Muscle of leg (tissue), 11 donors: Measurements from ENCODE around the gene RFNG. TPM values are rescaled to one million over a fixed set of nuclear protein-coding genes. Genes with fewer than 3 reads are reported as not detected.

Source experiments
- DNase-seq: peaks from one replicate; pipeline ENCODE4 v3.0.0; 2013
- H3K27ac ChIP-seq: one replicate; pipeline ENCODE4 v1.5.1; 2013; ENCODE audit warnings: mild to moderate bottlenecking, low read length, control low read depth
- H3K27me3 ChIP-seq: one replicate; pipeline ENCODE4 v1.6.1; 2013; ENCODE audit warnings: low read length; ENCODE audit not compliant: control insufficient read depth, insufficient read depth
- H3K36me3 ChIP-seq: one replicate; pipeline ENCODE4 v1.6.1; 2013; ENCODE audit warnings: low read length; ENCODE audit not compliant: control insufficient read depth, insufficient read depth
- H3K4me1 ChIP-seq: one replicate; pipeline ENCODE4 v1.6.1; 2013; ENCODE audit warnings: low read length; ENCODE audit not compliant: control insufficient read depth, insufficient read depth
- H3K4me3 ChIP-seq: one replicate; pipeline ENCODE4 v1.5.1; 2013; ENCODE audit warnings: low read length, control low read depth
- H3K9me3 ChIP-seq: replicated peaks from 2 replicates; pipeline ENCODE4 v1.6.1; 2013; ENCODE audit warnings: low read depth, low read length; ENCODE audit not compliant: control insufficient read depth
- WGBS: methylation state at CpG from one replicate; pipeline ENCODE4 v1.1.5; 2013; ENCODE audit warnings: missing lambda C conversion rate; ENCODE audit not compliant: insufficient coverage; 5-methylcytosine and 5-hydroxymethylcytosine counted together
- polyA plus RNA-seq, 8 donors: library from polyadenylated mRNA; unstranded; fragments of 120-200 nt; gene quantifications; one replicate each; pipeline versions ENCODE4 v1.2.1 to v1.2.3, GENCODE V29; 2013; ENCODE audit warnings: inconsistent platforms in 1 of 8, low replicate concordance in 1 of 8; ENCODE audit not compliant: insufficient read length in 8 of 8, insufficient read depth in 1 of 8
- total RNA-seq: library from RNA; stranded (reverse); fragments of 120-200 nt; gene quantifications from one replicate; pipeline ENCODE4 v1.2.4, GENCODE V29; 2013

The RFNG gene
- total and polyA plus RNA-seq, 9 donors: 21.6 to 47.1 (median 31.5) TPM

- Histone ChIP-seq H3K36me3 (peaks cover 95% of the 10 kb centered on the region), H3K9me3 (no peaks in the 10 kb centered on the region), H3K27me3 (no peaks in the 10 kb centered on the region), H3K27ac (no peak overlapping the region), H3K4me1 (no peaks in the 10 kb centered on the region), H3K4me3 (no peak overlapping the region)
- DNase-seq: no peak
- 90% methylated on average over 29 of the region's 29 CpGs for WGBS
These were observed 39.1 kb upstream of the RFNG start for GRCh38 chr17:82090549-82091263.

GRCh38 chr17:82089723-82090548 lies 38.3 kb upstream of the RFNG start:
- WGBS: 83% methylated on average over 23 of the region's 29 CpGs
- Histone ChIP-seq H3K36me3 (peaks cover 95% of the 10 kb centered on the region), H3K27ac (no peak overlapping the region), H3K9me3 (no peaks in the 10 kb centered on the region), H3K27me3 (no peaks in the 10 kb centered on the region), H3K4me1 (no peaks in the 10 kb centered on the region), H3K4me3 (no peak overlapping the region)
- DNase-seq: no peak

DNA sequence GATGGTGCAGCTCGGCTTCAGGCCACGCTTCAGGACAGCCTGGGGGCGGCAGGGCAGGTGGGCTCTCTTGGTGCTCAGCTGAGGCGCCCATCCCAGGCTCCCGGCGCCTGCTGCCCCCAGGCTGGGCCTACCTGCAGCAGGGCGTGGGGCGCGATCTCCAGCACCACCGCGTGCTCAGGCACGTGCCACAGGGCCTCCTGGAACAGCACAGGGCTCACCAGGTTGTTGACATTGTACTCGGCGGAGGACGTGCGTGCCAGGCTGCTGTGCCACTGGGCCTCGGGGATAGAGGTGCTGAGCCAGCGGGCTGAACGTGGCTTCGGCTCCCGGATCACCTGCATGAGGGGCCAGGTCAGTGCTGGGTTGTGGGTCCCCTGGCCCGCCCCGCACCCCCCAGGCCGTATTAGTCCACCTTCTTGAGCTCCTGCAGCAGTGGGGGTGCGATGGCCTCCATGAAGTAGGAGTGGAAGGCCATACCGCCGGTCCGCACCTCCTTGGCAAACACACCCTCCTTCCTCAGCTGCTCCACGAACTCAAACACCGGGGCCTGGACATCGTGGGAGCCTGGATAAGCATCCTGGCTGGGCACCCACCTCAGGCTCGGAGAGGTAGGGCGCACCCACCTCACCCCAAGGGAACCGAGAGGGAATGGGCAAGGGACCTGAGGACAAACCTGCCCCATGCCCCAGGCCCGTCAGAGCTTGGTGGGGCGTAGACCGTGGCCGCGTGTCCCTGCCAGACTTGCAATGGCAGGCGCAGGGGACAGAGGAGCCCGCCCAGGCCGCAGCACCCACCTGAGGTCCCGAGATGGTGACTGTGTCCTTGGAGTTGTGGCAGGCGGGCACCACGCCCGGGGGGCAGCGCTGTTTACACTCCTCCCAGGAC lies 37.5 kb upstream of the RFNG start:
- DNase-seq: no peak
- H3K9me3 ChIP-seq: no peaks in the 10 kb centered on the region
- no peak overlapping the region for H3K4me3 ChIP-seq
- no peaks in the 10 kb centered on the region for H3K27me3 ChIP-seq
- H3K27ac ChIP-seq: no peak overlapping the region
- peaks cover 99% of the 10 kb centered on the region for H3K36me3 ChIP-seq
- no peaks in the 10 kb centered on the region for H3K4me1 ChIP-seq
- 92% methylated on average over 36 of the region's 47 CpGs for WGBS

DNA sequence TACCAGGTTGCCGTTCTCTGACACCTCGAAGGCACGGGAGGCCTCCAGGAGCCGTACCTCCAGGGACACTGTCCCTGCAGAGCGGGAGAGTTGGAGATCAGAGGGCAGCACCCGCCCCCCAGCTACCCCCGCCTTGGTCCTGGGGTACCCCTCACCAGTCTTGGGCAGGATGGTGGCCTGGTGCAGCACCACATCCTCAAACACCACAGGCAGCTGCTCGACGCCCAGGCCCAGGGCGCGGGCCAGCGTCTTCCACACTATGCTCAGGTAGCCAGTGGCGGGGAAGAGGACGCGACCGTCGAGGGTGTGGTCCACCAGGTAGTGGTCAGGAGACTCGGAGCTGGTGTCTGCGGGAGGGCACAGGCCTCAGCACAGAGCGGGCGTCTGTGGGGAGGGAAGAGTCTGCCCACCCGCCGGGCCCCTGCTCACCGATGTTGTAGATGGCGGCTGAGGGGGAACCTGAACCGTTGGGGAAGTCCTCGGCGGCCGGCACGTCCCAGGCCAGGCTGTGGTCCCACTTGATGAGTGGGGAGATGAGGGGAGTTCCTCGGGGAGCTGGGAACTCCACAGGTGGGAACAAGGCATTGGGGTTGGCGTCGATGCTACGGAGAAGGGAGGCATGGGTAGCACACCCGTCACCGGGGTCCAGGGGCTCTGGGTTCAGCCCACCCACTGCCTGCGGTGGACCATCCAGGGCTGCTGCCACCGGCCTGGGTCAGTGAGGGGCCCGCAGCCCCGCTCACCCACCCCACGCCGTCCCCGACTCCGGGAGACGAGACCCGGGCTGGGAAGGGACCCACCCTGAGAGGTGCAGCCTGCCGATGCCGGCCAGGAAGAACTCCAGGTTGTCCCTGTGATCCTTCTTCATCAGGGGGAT lies 36.6 kb upstream of the RFNG start:
- Histone ChIP-seq H3K9me3 (no peaks in the 10 kb centered on the region), H3K4me1 (no peaks in the 10 kb centered on the region), H3K27ac (no peak overlapping the region), H3K4me3 (no peak overlapping the region), H3K27me3 (no peaks in the 10 kb centered on the region), H3K36me3 (peaks cover 100% of the 10 kb centered on the region)
- WGBS: 92% methylated on average over 36 of the region's 48 CpGs
- DNase-seq: no peak

DNA sequence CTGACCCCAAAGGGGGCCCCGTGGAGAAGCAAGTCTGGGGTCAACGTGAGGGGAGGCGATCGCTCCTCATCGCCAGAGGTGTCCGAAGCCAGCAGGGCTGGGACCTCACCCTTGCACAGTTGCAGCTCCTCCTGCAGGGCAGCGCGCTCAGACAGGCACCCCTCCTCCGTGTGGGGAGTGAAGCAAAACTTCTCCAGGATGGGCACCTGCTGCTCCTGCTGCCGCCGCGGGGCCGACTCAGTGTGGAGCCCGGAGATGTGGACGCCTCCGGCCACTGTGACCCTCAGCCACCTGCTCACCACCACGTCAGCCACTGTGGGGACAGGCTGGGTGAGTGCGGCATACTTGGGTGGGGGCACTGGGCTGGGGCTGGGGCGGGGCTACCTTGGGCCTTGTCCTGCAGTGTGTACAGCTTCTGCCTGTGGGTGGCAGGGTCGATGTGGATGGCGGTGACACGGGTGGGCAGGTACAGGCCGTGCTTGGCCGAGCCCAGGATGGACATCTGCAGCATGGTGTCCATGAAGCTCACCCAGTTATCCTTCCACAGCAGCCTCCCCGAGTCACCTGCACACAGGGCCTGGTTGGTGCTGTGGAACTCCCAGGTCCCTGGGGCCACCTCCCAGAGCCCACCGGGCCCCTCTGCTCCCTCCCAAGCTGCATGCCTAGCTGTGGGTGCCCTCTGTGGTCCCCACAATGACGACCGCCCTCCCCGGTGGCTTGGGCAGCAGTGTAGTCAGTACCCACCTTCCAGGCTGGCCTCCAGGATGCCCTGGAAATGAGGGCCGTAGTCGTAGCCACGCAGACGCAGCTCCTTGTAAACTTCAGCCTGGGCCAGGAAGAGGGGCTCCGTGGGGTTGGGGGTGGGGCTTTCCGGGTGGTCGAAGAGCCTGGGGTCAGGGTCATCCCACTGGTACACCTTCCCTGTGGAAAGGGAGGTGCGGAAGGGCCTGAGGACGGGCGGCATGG lies 35.6 kb upstream of the RFNG start:
- Histone ChIP-seq H3K27me3 (no peaks in the 10 kb centered on the region), H3K4me3 (no peak overlapping the region), H3K36me3 (peaks cover 100% of the 10 kb centered on the region), H3K27ac (no peak overlapping the region), H3K9me3 (no peaks in the 10 kb centered on the region), H3K4me1 (no peaks in the 10 kb centered on the region)
- 87% methylated on average over 27 of the region's 39 CpGs for WGBS
- no peak for DNase-seq

- no peak for DNase-seq
These were observed 34.5 kb upstream of the RFNG start for GRCh38 chr17:82085931-82086764.

DNA sequence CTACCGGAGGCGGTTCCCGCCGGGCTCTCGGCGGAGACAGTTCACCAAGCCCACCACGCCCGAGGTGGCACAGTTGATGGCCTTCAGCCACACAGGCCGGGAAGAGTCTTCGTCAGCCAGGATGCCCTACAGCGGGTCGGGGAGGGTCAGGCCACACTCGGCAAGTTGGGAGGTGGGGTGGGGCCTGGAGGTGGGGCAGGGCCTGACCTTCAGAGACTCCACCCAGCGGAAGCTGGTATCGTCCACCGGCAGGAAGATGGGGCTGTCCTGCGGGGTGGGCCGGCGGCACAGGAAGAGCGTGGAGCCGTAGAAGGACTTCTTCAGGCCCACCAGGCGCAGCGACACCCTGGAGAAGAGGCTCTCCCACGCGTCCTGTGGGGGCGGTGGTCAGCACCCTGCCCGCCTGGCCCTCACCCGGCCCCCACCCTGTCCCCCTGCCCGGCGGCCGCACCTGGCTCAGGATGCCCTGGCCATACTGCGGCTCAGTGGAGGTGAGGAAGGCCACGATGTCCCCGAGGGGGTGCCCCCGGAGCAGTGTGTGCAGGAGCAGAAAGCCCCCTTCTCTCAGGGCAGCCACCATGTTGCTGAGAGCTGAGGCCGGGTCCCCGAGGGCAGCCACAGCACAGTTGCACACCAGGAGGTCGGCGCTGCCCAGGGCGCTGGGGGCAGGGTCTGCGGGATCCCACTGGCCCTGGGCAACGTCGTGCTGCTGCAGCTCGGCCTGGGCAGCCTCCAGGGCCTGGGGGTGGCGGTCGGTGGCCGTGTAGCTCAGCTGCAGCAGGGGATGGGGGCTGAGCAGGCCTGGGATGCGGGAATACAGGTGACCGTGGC lies 33.6 kb upstream of the RFNG start:
- Histone ChIP-seq H3K27ac (no peak overlapping the region), H3K4me1 (no peaks in the 10 kb centered on the region), H3K9me3 (no peaks in the 10 kb centered on the region), H3K4me3 (no peak overlapping the region), H3K27me3 (no peaks in the 10 kb centered on the region), H3K36me3 (peaks cover 98% of the 10 kb centered on the region)
- no peak for DNase-seq
- WGBS: 84% methylated on average over 42 of the region's 49 CpGs

More at GRCh38 chr17:82085931-82086764, 34.5 kb upstream of the RFNG start:
- no peak overlapping the region for H3K4me3 ChIP-seq
- no peaks in the 10 kb centered on the region for H3K27me3 ChIP-seq
- 90% methylated on average over 20 of the region's 25 CpGs for WGBS
- H3K9me3 ChIP-seq: no peaks in the 10 kb centered on the region
- H3K4me1 ChIP-seq: no peaks in the 10 kb centered on the region
- H3K36me3 ChIP-seq: peaks cover 98% of the 10 kb centered on the region
- no peak overlapping the region for H3K27ac ChIP-seq
